Astrocyte (in vitro differentiated cells and primary cell): ENCODE data around the gene CAP1. TPM values are rescaled to one million over a fixed set of nuclear protein-coding genes. Genes with fewer than 3 reads are reported as not detected.

Experiments
- DNase-seq: peaks from one replicate; pipeline ENCODE4 v3.0.0-alpha.2; 2010; ENCODE audit warnings: low read depth
- FAIRE-seq: peaks from 2 replicates; lab custom pipeline; 2011; peaks lifted over from hg19 to GRCh38; lab: Jason Lieb, UNC
- H2AFZ ChIP-seq: 2 replicates; pipeline ENCODE4 v1.6.0; 2012; ENCODE audit warnings: low read depth, low read length, inconsistent platforms
- H3K27ac ChIP-seq: 2 replicates; pipeline ENCODE4 v1.5.1; 2011; ENCODE audit warnings: low read depth, low read length, inconsistent platforms
- H3K27me3 ChIP-seq: 2 replicates; pipeline ENCODE4 v1.6.0; 2011; ENCODE audit warnings: low read length, inconsistent platforms; ENCODE audit not compliant: insufficient read depth
- H3K36me3 ChIP-seq: 2 replicates; pipeline ENCODE4 v1.5.1; 2011; ENCODE audit warnings: low read length, inconsistent platforms; ENCODE audit not compliant: insufficient read depth
- H3K4me1 ChIP-seq: 2 replicates; pipeline ENCODE4 v1.5.1; 2011; ENCODE audit warnings: low read length, inconsistent platforms; ENCODE audit not compliant: insufficient read depth
- H3K4me2 ChIP-seq: 2 replicates; pipeline ENCODE4 v1.6.0; 2012; ENCODE audit warnings: low read length, inconsistent platforms
- H3K4me3 ChIP-seq: 2 replicates; pipeline ENCODE4 v1.5.1; 2011; ENCODE audit warnings: low read depth, mild to moderate bottlenecking, low read length, inconsistent platforms; ENCODE audit not compliant: insufficient read depth
- H3K79me2 ChIP-seq: 2 replicates; pipeline ENCODE4 v1.6.0; 2012; ENCODE audit warnings: mild to moderate bottlenecking, low read length, inconsistent platforms; ENCODE audit not compliant: insufficient read depth
- H3K9ac ChIP-seq: 2 replicates; pipeline ENCODE4 v1.6.0; 2012; ENCODE audit warnings: mild to moderate bottlenecking, low read length, inconsistent platforms
- H3K9me3 ChIP-seq: 2 replicates; pipeline ENCODE4 v1.5.1; 2012; ENCODE audit warnings: low read depth, mild to moderate bottlenecking, low read length, inconsistent platforms; ENCODE audit not compliant: insufficient read depth
- H4K20me1 ChIP-seq: 2 replicates; pipeline ENCODE4 v1.6.0; 2012; ENCODE audit warnings: low read length, inconsistent platforms; ENCODE audit not compliant: insufficient read depth
- H3K27ac Mint-ChIP-seq: one replicate; pipeline ENCODE4 v1.8.0; 2021; ENCODE audit warnings: mild to moderate bottlenecking, mixed read lengths; ENCODE audit not compliant: unreplicated experiment
- H3K27me3 Mint-ChIP-seq: one replicate; pipeline ENCODE4 v1.8.0; 2021; ENCODE audit warnings: low read depth, mixed read lengths; ENCODE audit not compliant: unreplicated experiment
- H3K36me3 Mint-ChIP-seq: one replicate; pipeline ENCODE4 v1.8.0; 2021; ENCODE audit warnings: low read depth, mixed read lengths; ENCODE audit not compliant: unreplicated experiment
- H3K4me1 Mint-ChIP-seq: one replicate; pipeline ENCODE4 v1.8.0; 2021; ENCODE audit warnings: low read depth, mixed read lengths; ENCODE audit not compliant: unreplicated experiment
- H3K4me3 Mint-ChIP-seq: one replicate; pipeline ENCODE4 v1.8.0; 2021; ENCODE audit warnings: mild to moderate bottlenecking, moderate library complexity, mixed read lengths; ENCODE audit not compliant: unreplicated experiment
- H3K9me3 Mint-ChIP-seq: one replicate; pipeline ENCODE4 v1.8.0; 2021; ENCODE audit warnings: mild to moderate bottlenecking, mixed read lengths; ENCODE audit not compliant: unreplicated experiment
- CTCF ChIP-seq: IDR thresholded peaks from 2 replicates; pipeline ENCODE4 v1.5.1; 2011; ENCODE audit warnings: low read depth, mild to moderate bottlenecking, inconsistent platforms, low read length, moderate library complexity; ENCODE audit not compliant: insufficient read depth
- EZH2 ChIP-seq: IDR thresholded peaks from 2 replicates; pipeline ENCODE4 v1.6.1; 2012; ENCODE audit warnings: mild to moderate bottlenecking, low read length, inconsistent platforms; ENCODE audit not compliant: insufficient read depth
- total RNA-seq: library from RNA; stranded (reverse); gene quantifications from 2 replicates; pipeline ENCODE4 v1.2.1, GENCODE V29; 2021

Gene CAP1
- total RNA-seq, 1 donor from 2014 or later, result 930 TPM

- Histone ChIP-seq H3K9ac (no peak overlapping the region), H3K4me3 (no peak overlapping the region), H3K4me1 (no peaks in the 10 kb centered on the region), H4K20me1 (no peaks in the 10 kb centered on the region), H3K36me3 (no peaks in the 10 kb centered on the region), H2AFZ (no peak overlapping the region), H3K9me3 (peaks cover 9% of the 10 kb centered on the region), H3K27ac (no peak overlapping the region), H3K4me2 (no peak overlapping the region), H3K79me2 (no peaks in the 10 kb centered on the region), H3K27me3 (no peaks in the 10 kb centered on the region)
- DNase-seq (no peak), FAIRE-seq (no peak)
- TF ChIP-seq EZH2 (no peak), CTCF (no peak)
- Mint-ChIP-seq H3K36me3 (peaks cover 3% of the 10 kb centered on the region), H3K27me3 (peaks cover 7% of the 10 kb centered on the region), H3K27ac (no peak overlapping the region), H3K9me3 (peaks cover 9% of the 10 kb centered on the region), H3K4me1 (no peaks in the 10 kb centered on the region), H3K4me3 (no peak overlapping the region)
Observed at GRCh38 chr1:40024671-40025070, 15.9 kb upstream of the CAP1 start.

GRCh38 chr1:40027647-40028046, 12.9 kb upstream of the CAP1 start:
- no peak for FAIRE-seq
- Mint-ChIP-seq H3K4me1 (no peaks in the 10 kb centered on the region), H3K36me3 (peaks cover 3% of the 10 kb centered on the region), H3K9me3 (peaks cover 9% of the 10 kb centered on the region), H3K4me3 (no peak overlapping the region), H3K27ac (no peak overlapping the region), H3K27me3 (peaks cover 7% of the 10 kb centered on the region)
- Histone ChIP-seq H3K4me3 (no peak overlapping the region), H3K9ac (no peak overlapping the region), H3K4me1 (peaks cover 7% of the 10 kb centered on the region), H3K27me3 (no peaks in the 10 kb centered on the region), H3K9me3 (peaks cover 9% of the 10 kb centered on the region), H3K27ac (no peak overlapping the region), H4K20me1 (no peaks in the 10 kb centered on the region), H3K36me3 (no peaks in the 10 kb centered on the region), H3K79me2 (no peaks in the 10 kb centered on the region), H2AFZ (no peak overlapping the region), H3K4me2 (no peak overlapping the region)
- no peak for DNase-seq
- TF ChIP-seq CTCF (no peak), EZH2 (no peak)

GRCh38 chr1:40029608-40030007, 10.9 kb upstream of the CAP1 start:
- Mint-ChIP-seq H3K27ac (no peak overlapping the region), H3K27me3 (peaks cover 7% of the 10 kb centered on the region), H3K4me3 (no peak overlapping the region), H3K4me1 (no peaks in the 10 kb centered on the region), H3K9me3 (peaks cover 6% of the 10 kb centered on the region), H3K36me3 (no peaks in the 10 kb centered on the region)
- Histone ChIP-seq H3K9me3 (peaks cover 4% of the 10 kb centered on the region), H3K27me3 (no peaks in the 10 kb centered on the region), H3K9ac (no peak overlapping the region), H4K20me1 (no peaks in the 10 kb centered on the region), H3K27ac (no peak overlapping the region), H3K79me2 (no peaks in the 10 kb centered on the region), H2AFZ (no peak overlapping the region), H3K4me2 (no peak overlapping the region), H3K4me1 (peaks cover 7% of the 10 kb centered on the region), H3K4me3 (no peak overlapping the region), H3K36me3 (no peaks in the 10 kb centered on the region)
- TF ChIP-seq EZH2, result no peak
- no peak for TF ChIP-seq CTCF
- no peak for FAIRE-seq
- no peak for DNase-seq
